Stimulated activated CD4-positive, alpha-beta T cell treated with anti-CD3 and anti-CD28 coated beads, Interleukin-4, amount 100 ng/mL, for 24 hours (primary cell): ENCODE results near the gene SLC38A2.
A peak's percentile ranks its signal among the peaks of the same experiment; 100 is the strongest.

ENCODE experiments used
- DNase-seq: peaks from one replicate; pipeline ENCODE4 v3.0.0-alpha.2; 2020

SLC38A2 gene

GRCh38 chr12:46373301-46374296 lies 1.0 kb upstream of the SLC38A2 start:
- peak; percentile 38 for DNase-seq

GRCh38 chr12:46371718-46372543 lies 642 bp downstream of the SLC38A2 start:
- DNase-seq: peak; percentile 63

GRCh38 chr12:46370792-46371717 lies 1.5 kb downstream of the SLC38A2 start:
- DNase-seq: peak; percentile 94

GRCh38 chr12:46370380-46370734 lies 2.2 kb downstream of the SLC38A2 start:
- no peak for DNase-seq

GRCh38 chr12:46369474-46370379 lies 2.8 kb downstream of the SLC38A2 start:
- DNase-seq: no peak

GRCh38 chr12:46369095-46369473 lies 3.5 kb downstream of the SLC38A2 start:
- no peak for DNase-seq

- no peak for DNase-seq
These were observed 3.9 kb downstream of the SLC38A2 start for GRCh38 chr12:46368684-46369083.

- DNase-seq: no peak
These were observed 4.4 kb downstream of the SLC38A2 start for GRCh38 chr12:46368138-46368537.

GRCh38 chr12:46367351-46368029 lies 5.1 kb downstream of the SLC38A2 start:
- DNase-seq: no peak

- DNase-seq: no peak
These were observed 5.8 kb downstream of the SLC38A2 start for GRCh38 chr12:46366771-46367170.

- DNase-seq: no peak
These were observed 6.6 kb downstream of the SLC38A2 start for GRCh38 chr12:46365951-46366379.

GRCh38 chr12:46364777-46365580 lies 7.6 kb downstream of the SLC38A2 start:
- no peak for DNase-seq

- DNase-seq: no peak
These were observed 8.3 kb downstream of the SLC38A2 start for GRCh38 chr12:46364300-46364696.

GRCh38 chr12:46363582-46364299 lies 8.8 kb downstream of the SLC38A2 start:
- no peak for DNase-seq

- no peak for DNase-seq
These were observed 9.5 kb downstream of the SLC38A2 start for GRCh38 chr12:46362895-46363581.

- DNase-seq: no peak
These were observed 10.9 kb downstream of the SLC38A2 start for GRCh38 chr12:46361667-46362034.

- no peak for DNase-seq
These were observed 11.5 kb downstream of the SLC38A2 start for GRCh38 chr12:46360908-46361666.

GRCh38 chr12:46360370-46360769 lies 12.2 kb downstream of the SLC38A2 start:
- DNase-seq: no peak
